ENCODE results near the gene INCENP. TPM values are rescaled to one million over a fixed set of nuclear protein-coding genes. Genes with fewer than 3 reads are reported as not detected.

Gene INCENP
- total and polyA plus RNA-seq, 2 of the 13 experiments (the other 11 are each of a cell fraction or from before 2014, with no cell fraction given): 14.1 to 37.3 TPM

DNA sequence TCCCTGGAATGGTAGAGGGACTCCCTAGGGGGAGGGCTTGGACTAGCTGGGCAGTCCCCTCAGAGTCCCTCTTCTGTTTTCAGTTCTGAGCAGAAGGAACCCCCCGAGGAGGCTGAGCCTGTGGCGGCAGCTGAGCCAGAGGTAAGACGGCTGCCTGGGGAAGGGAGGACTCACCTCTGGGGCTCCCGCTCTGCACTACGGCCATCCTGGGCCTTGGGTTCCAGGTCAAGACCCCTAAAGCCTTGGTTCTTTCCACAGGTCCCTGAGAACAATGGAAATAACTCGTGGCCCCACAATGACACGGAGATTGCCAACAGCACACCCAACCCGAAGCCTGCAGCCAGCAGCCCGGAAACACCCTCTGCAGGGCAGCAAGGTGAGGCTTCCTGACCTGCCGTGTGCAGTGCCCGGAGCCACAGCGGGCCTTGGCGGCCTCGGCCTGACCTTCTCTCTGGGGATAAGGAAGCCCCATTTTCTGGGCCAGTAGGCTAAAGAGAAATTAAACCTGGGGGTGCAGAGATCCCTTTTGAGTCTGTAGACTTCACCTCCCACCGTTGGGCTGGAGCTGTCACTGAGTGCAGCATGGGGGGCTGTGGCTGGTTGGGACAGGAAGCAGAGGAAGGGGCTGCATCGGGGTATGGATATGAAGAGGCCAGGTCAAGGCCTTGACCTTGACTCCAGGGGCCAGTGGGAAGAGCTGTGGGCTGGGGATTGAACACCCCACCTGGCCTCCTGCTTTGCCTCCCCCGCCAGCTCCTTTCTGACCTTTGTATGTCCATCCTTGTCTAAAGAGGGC, 15.0 kb downstream of the INCENP start (continued):
- TF ChIP-seq HNRNPK (IDR thresholded peaks at IDR 0.05; ENCODE audit: low read depth, low read length, poor library complexity, severe bottlenecking) (no peak), ZNF720 (CRISPR knock-in tag; IDR thresholded peaks at IDR 0.05) (no peak)

DNA sequence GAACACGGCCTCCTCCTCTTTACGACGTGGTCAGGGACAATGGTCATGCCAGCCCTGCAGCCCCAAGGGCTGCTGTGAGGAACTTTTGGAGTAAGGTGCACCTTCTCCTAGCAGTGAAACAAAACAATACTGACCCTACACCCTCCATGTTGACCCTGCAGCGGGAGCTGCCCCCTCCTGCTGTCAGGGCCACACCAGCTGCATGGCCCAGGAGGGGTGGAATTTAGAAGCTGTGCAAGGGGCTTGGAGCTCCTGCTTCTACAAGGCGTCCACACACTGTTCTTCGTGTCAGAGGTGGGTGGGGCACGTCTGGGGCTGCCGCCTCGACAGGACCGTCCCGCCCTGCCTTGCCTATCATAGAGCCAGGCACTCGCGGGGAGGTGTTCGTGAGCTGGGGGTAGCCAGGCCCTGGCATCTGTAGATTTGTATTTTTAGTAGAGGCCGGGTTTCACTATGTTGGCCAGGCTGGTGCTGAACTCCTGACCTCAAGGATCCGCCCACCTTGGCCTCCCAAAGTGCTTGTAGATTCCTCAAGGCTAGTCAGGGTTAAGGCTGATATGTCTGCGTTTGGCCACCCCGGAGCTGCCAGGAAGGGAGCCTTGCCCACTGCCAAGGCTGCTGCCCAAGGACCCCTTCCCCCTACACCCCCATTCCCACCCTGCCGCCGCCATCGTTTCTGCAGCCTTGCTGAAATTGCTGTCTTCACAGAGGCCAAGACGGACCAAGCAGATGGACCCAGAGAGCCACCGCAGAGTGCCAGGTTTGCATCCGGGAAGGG, 15.9 kb downstream of the INCENP start:
- in situ Hi-C loops (cut with HindIII; ENCODE audit: extremely low pct_ligation_motif_present, low pct_unique_long_range_greater_than_20kb): no loop called here
- CTCF ChIA-PET (ENCODE audit: low intra/inter-chr PET ratio, low total read pairs): no interaction called here
- TF ChIP-seq, protein P1, sequence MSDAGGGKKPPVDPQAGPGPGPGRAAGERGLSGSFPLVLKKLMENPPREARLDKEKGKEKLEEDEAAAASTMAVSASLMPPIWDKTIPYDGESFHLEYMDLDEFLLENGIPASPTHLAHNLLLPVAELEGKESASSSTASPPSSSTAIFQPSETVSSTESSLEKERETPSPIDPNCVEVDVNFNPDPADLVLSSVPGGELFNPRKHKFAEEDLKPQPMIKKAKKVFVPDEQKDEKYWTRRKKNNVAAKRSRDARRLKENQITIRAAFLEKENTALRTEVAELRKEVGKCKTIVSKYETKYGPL (CRISPR knock-in tag; IDR thresholded peaks at IDR 0.05): no peak
- TF ChIP-seq, protein P2, sequence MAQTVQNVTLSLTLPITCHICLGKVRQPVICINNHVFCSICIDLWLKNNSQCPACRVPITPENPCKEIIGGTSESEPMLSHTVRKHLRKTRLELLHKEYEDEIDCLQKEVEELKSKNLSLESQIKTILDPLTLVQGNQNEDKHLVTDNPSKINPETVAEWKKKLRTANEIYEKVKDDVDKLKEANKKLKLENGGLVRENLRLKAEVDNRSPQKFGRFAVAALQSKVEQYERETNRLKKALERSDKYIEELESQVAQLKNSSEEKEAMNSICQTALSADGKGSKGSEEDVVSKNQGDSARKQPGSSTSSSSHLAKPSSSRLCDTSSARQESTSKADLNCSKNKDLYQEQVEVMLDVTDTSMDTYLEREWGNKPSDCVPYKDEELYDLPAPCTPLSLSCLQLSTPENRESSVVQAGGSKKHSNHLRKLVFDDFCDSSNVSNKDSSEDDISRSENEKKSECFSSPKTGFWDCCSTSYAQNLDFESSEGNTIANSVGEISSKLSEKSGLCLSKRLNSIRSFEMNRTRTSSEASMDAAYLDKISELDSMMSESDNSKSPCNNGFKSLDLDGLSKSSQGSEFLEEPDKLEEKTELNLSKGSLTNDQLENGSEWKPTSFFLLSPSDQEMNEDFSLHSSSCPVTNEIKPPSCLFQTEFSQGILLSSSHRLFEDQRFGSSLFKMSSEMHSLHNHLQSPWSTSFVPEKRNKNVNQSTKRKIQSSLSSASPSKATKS (CRISPR knock-in tag; IDR thresholded peaks at IDR 0.05): no peak
- no peak for TF ChIP-seq PCBP1 (IDR thresholded peaks at IDR 0.05; ENCODE audit: borderline replicate concordance, low read depth, low read length)
- no peak for TF ChIP-seq ZKSCAN1 (IDR thresholded peaks at IDR 0.05; ENCODE audit: low read length)
- no peak for TF ChIP-seq GPN1 (CRISPR knock-in tag; IDR thresholded peaks at IDR 0.05; ENCODE audit: borderline replicate concordance)
- TF ChIP-seq, protein P3, sequence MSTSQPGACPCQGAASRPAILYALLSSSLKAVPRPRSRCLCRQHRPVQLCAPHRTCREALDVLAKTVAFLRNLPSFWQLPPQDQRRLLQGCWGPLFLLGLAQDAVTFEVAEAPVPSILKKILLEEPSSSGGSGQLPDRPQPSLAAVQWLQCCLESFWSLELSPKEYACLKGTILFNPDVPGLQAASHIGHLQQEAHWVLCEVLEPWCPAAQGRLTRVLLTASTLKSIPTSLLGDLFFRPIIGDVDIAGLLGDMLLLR (CRISPR knock-in tag; IDR thresholded peaks at IDR 0.05): no peak
- TF ChIP-seq, protein P4, sequence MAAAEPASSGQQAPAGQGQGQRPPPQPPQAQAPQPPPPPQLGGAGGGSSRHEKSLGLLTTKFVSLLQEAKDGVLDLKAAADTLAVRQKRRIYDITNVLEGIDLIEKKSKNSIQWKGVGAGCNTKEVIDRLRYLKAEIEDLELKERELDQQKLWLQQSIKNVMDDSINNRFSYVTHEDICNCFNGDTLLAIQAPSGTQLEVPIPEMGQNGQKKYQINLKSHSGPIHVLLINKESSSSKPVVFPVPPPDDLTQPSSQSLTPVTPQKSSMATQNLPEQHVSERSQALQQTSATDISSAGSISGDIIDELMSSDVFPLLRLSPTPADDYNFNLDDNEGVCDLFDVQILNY (CRISPR knock-in tag; conservative IDR thresholded peaks at IDR 0.05): no peak
- TF ChIP-seq, protein P5, sequence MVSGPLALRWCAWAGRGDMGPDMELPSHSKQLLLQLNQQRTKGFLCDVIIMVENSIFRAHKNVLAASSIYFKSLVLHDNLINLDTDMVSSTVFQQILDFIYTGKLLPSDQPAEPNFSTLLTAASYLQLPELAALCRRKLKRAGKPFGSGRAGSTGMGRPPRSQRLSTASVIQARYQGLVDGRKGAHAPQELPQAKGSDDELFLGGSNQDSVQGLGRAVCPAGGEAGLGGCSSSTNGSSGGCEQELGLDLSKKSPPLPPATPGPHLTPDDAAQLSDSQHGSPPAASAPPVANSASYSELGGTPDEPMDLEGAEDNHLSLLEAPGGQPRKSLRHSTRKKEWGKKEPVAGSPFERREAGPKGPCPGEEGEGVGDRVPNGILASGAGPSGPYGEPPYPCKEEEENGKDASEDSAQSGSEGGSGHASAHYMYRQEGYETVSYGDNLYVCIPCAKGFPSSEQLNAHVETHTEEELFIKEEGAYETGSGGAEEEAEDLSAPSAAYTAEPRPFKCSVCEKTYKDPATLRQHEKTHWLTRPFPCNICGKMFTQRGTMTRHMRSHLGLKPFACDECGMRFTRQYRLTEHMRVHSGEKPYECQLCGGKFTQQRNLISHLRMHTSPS (CRISPR knock-in tag; IDR thresholded peaks at IDR 0.05; ENCODE audit: low read depth): no peak

More for the DNA sequence above, 15.9 kb downstream of the INCENP start:
- H3K4me3 ChIP-seq (replicated peaks in 1 of 3; ENCODE audit: insufficient read depth in 1 of 3, low read depth in 2 of 3, low read length in 3 of 3): no peak overlapping the region
- peaks cover 28 to 65% of the 10 kb centered on the region in 2 experiments; a peak in 4 of 5 replicates for H3K36me3 ChIP-seq (replicated peaks in 1 of 2; ENCODE audit: control insufficient read depth in 1 of 2, insufficient read depth in 2 of 2, low read length in 2 of 2)
- 100% methylated on average over 16 of the region's 24 CpGs for WGBS (ENCODE audit: low lambda C conversion rate)
- no peak overlapping the region for H3K27ac ChIP-seq (ENCODE audit: extremely low read length, insufficient read depth, low read length)
- no peaks in the 10 kb centered on the region for H3K27me3 ChIP-seq (ENCODE audit: control insufficient read depth in 1 of 2, insufficient read depth in 2 of 2, low read length in 2 of 2)
- POLR2A ChIA-PET: no interaction called here
- FAIRE-seq: no peak
- no peaks in the 10 kb centered on the region for H3K4me1 ChIP-seq (ENCODE audit: insufficient read depth, low read length)
- intact Hi-C loops (cut with micrococcal nuclease; ENCODE audit: unreplicated experiment): no loop called here
- no peak overlapping the region for H3K9ac ChIP-seq (ENCODE audit: insufficient read depth, low read depth, low read length)
- H4K20me1 ChIP-seq (ENCODE audit: insufficient read depth, low read length): peaks cover 4% of the 10 kb centered on the region; the same call in 1 of the 2 replicates
- H3K9me3 ChIP-seq (ENCODE audit: low read length): no peaks in the 10 kb centered on the region
- H2AFZ ChIP-seq (ENCODE audit: low read length): no peak overlapping the region
- BruUV-seq (replicated peaks): no TSS peak
- no peak overlapping the region for H3K4me2 ChIP-seq (ENCODE audit: low read depth, low read length)
- DNase-seq (ENCODE audit: low spot score): no peak
- ATAC-seq: no peak
- H3K79me2 ChIP-seq (ENCODE audit: insufficient read depth, low read length): peaks cover 1% of the 10 kb centered on the region

All from HepG2 (cell line).